Thoracic aorta (tissue), 2 donors: Measurements from ENCODE around the gene CUX1. TPM values are rescaled to one million over a fixed set of nuclear protein-coding genes. Genes with fewer than 3 reads are reported as not detected.

Experiments used
- ATAC-seq: fragments of 150-250 bp; one replicate; pipeline ENCODE4 v1.8.0; 2017; ENCODE audit warnings: low read depth; ENCODE audit not compliant: insufficient number of reproducible peaks, low FRiP score
- DNase-seq: peaks from one replicate; pipeline ENCODE4 v3.0.0-alpha.2; 2020; ENCODE audit warnings: low spot score
- H3K27ac ChIP-seq, 2 donors: fragments of 200-600 bp; sonication (generic); 1 replicate in 1 of 2; 2 replicates in 1 of 2; pipeline ENCODE4 v1.5.1; 2016; ENCODE audit warnings: mild to moderate bottlenecking in 2 of 2, moderate library complexity in 2 of 2
- H3K27me3 ChIP-seq: fragments of 200-600 bp; sonication (generic); replicated peaks from 2 replicates; pipeline ENCODE4 v1.6.0; 2016; ENCODE audit warnings: mild to moderate bottlenecking; ENCODE audit not compliant: insufficient read depth
- H3K36me3 ChIP-seq: fragments of 200-600 bp; sonication (generic); one replicate; pipeline ENCODE4 v1.5.1; 2016
- H3K4me1 ChIP-seq, 2 donors: fragments of 200-600 bp; sonication (generic); 1 replicate in 1 of 2; 2 replicates in 1 of 2; pipeline versions ENCODE4 v1.5.1 to v1.6.0; 2016; ENCODE audit warnings: low read depth in 2 of 2, mild to moderate bottlenecking in 1 of 2; ENCODE audit not compliant: control insufficient read depth in 1 of 2
- H3K4me3 ChIP-seq: fragments of 200-600 bp; sonication (generic); 2 replicates; pipeline ENCODE4 v1.5.1; 2016; ENCODE audit warnings: mild to moderate bottlenecking
- H3K9me3 ChIP-seq: fragments of 200-600 bp; sonication (generic); 2 replicates; pipeline ENCODE4 v1.5.1; 2016
- total RNA-seq, 2 donors: library from RNA; depleted of rRNA; stranded (reverse); fragments of >200 nt; gene quantifications; one replicate each; pipeline versions ENCODE4 v1.1.0 to v1.2.3, GENCODE V29; 2016
- TF ChIP-seq, protein P1 (sequence below): fragments of 200-600 bp; sonication (generic); IDR thresholded peaks from one replicate; pipeline ENCODE4 v1.5.1; 2019; ENCODE audit warnings: antibody characterized with exemption

Gene CUX1
- total RNA-seq, 2 donors from 2014 or later: 85.0 to 179 TPM

DNA sequence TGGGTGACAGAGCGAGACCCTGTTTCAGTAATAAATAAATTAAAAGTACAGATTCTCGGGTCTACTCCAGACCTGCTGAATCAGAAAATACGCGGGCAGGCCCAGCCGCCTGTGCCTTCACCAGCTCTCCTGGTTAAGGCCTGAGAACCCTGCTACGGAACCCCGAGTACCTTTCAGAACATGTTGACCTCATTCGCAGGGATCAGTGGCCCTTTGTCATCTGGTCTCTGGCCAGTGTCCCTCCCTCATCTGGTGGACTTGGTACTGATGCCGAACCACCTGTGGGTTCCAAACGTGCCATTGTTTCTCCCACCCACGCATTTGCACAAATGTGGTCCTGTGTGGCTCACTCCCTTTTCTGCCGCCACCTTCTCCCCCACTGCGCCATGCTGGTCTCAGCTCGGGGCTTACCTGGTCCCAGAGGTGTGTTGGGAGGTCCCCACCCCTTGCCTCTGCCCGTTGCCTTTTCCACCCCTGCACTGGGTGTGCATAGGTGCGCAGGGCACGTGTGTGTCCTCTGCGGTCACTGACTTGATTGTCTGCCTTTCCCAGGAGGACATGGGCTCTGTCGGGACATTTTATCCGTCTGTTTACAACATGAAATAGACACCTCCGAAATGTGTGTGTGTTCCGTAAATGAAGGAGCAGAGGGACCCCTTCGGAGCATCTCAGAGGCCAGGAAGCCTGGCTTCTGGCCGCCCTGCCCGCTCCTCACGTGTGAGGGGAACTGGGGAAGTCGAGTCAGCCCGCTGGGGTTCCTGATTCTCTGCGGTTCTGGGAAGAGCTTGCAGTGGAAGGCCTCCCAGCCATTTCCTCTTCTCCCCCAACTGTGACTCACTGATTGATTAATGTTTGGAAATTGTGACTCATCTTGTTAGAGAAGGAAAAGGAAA, 135.2 kb downstream of the CUX1 start:
- H3K27me3 ChIP-seq: no peaks in the 10 kb centered on the region
- H3K36me3 ChIP-seq: no peaks in the 10 kb centered on the region
- H3K9me3 ChIP-seq: no peaks in the 10 kb centered on the region
- peak overlapping the region; percentile 36 for H3K4me3 ChIP-seq
- DNase-seq (no peak), ATAC-seq (no peak)
- peak overlapping the region; percentile 60 to 83 for H3K27ac ChIP-seq
- TF ChIP-seq, protein P1, sequence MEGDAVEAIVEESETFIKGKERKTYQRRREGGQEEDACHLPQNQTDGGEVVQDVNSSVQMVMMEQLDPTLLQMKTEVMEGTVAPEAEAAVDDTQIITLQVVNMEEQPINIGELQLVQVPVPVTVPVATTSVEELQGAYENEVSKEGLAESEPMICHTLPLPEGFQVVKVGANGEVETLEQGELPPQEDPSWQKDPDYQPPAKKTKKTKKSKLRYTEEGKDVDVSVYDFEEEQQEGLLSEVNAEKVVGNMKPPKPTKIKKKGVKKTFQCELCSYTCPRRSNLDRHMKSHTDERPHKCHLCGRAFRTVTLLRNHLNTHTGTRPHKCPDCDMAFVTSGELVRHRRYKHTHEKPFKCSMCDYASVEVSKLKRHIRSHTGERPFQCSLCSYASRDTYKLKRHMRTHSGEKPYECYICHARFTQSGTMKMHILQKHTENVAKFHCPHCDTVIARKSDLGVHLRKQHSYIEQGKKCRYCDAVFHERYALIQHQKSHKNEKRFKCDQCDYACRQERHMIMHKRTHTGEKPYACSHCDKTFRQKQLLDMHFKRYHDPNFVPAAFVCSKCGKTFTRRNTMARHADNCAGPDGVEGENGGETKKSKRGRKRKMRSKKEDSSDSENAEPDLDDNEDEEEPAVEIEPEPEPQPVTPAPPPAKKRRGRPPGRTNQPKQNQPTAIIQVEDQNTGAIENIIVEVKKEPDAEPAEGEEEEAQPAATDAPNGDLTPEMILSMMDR: no peak
- peaks cover 38 to 55% of the 10 kb centered on the region in 2 donors for H3K4me1 ChIP-seq

DNA sequence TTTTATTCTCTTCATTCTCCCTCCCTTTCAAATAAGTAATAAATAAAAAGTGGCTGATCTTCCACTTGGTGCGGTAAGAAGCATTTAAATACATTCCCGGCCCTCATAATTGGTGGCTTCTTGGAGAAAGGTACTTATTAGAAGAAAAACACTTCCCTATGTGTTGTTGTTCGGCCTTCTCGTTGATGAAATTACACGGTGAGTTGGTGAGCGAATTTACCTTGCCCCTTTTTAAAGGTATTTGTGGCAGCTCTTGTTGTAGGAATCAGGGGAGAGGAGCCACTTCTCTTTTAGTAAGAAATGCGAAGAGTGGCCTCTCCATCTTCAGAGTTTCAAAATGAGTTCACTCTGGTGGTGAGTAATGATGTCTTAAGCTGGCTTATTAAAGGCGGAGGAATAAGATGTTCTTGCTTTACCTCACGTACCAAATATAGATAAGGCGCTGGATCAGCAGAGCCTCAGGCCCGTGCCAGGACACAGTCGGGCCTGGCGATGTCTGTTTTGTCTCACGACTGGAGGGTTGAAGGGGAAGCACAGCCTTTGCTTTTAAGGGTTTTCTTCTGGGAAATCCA, 135.9 kb downstream of the CUX1 start:
- no peak for DNase-seq
- H3K9me3 ChIP-seq: no peaks in the 10 kb centered on the region
- peaks cover 31 to 54% of the 10 kb centered on the region in 2 donors for H3K4me1 ChIP-seq
- H3K36me3 ChIP-seq: no peaks in the 10 kb centered on the region
- peak overlapping the region; percentile 60 to 83 for H3K27ac ChIP-seq
- peak; percentile 48 for ATAC-seq
- TF ChIP-seq, protein P1: no peak
- H3K27me3 ChIP-seq: no peaks in the 10 kb centered on the region
- peak overlapping the region; percentile 36 for H3K4me3 ChIP-seq

DNA sequence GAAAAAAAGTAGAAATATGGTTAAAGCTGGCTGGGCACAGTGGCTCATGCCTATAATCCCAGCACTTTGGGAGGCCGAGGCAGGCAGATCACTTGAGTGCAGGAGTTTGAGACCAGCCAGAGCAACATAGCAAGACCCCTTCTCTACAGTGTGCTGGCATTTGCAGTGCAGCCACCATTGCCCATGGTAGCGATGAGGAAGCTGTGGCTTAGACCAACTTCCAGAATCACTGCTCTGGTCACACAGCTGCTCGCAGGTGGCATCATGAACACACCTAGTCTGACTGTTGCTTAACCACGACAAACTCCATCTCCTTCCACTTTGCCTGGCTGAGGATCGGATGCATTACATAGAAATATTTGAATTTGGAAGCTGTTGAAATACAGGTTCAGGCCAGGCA, 137.1 kb downstream of the CUX1 start:
- TF ChIP-seq, protein P1: no peak
- no peaks in the 10 kb centered on the region for H3K9me3 ChIP-seq
- no peak overlapping the region for H3K4me3 ChIP-seq
- H3K4me1 ChIP-seq: peaks cover 26 to 48% of the 10 kb centered on the region in 2 donors
- no peaks in the 10 kb centered on the region for H3K36me3 ChIP-seq
- H3K27me3 ChIP-seq: no peaks in the 10 kb centered on the region
- DNase-seq: no peak
- ATAC-seq: no peak
- no peak overlapping the region for H3K27ac ChIP-seq

DNA sequence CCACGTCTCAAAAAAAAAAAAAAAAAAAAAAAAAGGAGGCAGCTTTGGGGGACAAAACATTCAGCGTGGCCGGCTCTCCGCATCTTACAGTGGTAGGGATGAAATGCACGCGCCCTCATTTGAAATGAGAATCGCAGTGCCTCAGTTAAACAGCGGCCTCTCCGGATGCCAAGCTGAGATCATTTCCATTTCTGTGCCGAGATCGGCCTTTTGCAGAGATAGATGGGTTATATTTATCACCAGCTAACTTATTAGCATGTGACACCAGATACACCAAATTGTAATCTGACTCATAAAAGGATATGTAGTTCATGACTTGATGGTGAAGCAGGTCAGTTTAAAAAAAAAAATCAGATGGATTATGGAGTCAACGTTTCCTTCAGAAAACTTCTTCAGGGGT, 138.7 kb downstream of the CUX1 start:
- TF ChIP-seq, protein P1: no peak
- Histone ChIP-seq H3K36me3 (no peaks in the 10 kb centered on the region), H3K4me1 (peaks cover 19 to 39% of the 10 kb centered on the region in 2 donors), H3K27me3 (no peaks in the 10 kb centered on the region), H3K4me3 (no peak overlapping the region), H3K9me3 (no peaks in the 10 kb centered on the region), H3K27ac (no peak overlapping the region)
- ATAC-seq (no peak), DNase-seq (no peak)

DNA sequence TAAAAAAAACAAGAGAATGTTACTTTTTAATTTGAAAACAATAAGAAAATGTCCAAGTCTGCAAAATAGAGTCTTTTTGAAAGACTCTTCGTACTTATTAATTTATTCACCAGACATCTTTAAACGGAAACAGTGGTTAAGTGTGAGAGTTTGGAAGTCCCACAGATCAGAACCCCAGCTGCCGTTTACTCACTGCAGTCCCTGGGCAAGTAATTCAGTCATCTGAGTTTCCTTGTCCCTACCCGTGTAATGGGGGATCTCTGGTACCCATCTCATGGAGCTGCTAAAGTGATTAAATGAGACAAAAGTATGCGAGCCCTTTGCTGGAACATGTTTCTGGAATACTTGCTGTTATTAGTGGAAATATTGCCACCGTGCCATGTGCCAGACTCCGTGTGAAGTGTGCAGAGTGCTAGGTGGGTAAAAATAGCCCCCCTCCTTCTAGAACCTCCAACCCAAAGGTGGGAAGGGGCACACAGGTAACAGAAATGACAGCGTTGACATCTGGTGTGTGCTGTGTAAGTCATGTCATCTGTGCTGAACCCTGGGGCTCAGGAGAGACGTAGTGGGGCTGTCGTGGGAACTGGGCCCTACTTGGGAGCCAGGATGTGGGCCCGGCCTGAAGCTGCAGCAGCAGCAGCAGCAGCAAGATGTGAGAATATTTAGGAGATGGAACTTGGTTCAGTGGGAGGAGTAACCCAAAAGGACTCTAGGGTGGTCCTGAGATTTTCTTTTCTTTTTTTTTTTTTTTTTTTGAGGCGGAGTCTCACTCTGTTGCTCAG, 140.5 kb downstream of the CUX1 start:
- Histone ChIP-seq H3K4me3 (no peak overlapping the region), H3K4me1 (peaks cover 14 to 45% of the 10 kb centered on the region in 2 donors), H3K27ac (no peak overlapping the region), H3K9me3 (no peaks in the 10 kb centered on the region), H3K27me3 (no peaks in the 10 kb centered on the region), H3K36me3 (no peaks in the 10 kb centered on the region)
- DNase-seq (no peak), ATAC-seq (no peak)
- TF ChIP-seq, protein P1: no peak
